Stimulated activated CD8-positive, alpha-beta memory T cell treated with anti-CD3 and anti-CD28 coated beads, Interleukin-7, amount 100 ng/mL, for 24 hours (primary cell): Measurements from ENCODE around the gene CLEC9A.

ENCODE experiments used
- DNase-seq: peaks from one replicate; pipeline ENCODE4 v3.0.0-alpha.2; 2020; ENCODE audit warnings: low read depth

The CLEC9A gene

DNA sequence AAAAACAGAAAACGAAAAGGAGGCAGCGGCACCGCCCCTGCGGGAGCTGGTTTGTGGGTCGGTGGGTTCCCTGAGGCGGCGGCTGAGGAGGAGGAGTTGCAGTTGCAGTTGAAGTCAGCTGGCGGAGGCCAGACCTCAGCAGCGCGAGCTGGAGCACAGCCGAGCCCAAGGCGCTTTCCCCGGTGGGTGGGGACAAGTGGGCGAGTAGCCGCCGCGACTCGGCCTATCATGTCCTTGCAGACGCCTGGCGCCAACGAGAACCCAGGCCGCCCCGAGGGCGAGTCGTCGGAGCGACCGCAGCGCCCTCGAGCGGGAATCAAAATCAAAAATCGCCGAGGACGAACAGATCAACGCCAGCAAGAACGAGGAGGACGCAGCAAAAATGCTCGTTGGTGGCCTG, 81.0 kb downstream of the CLEC9A start:
- DNase-seq, result no peak

DNA sequence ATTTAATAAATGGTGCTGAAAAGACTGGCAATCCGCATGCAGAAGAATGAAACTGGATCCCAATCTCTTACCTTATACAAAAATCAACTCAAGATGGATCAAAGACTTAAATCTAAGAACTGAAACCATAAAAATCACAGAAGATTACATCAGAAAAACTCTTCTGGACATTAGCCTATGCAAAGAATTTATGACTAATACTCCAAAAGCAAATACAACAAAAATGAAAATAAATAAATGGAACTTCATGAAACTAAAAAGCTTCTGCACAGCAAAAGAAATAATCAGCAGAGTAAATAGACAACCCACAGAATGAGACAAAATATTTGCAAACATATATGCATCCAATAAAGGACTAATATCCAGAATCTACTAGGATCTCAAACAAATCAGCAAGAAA, 82.6 kb downstream of the CLEC9A start:
- no peak for DNase-seq

DNA sequence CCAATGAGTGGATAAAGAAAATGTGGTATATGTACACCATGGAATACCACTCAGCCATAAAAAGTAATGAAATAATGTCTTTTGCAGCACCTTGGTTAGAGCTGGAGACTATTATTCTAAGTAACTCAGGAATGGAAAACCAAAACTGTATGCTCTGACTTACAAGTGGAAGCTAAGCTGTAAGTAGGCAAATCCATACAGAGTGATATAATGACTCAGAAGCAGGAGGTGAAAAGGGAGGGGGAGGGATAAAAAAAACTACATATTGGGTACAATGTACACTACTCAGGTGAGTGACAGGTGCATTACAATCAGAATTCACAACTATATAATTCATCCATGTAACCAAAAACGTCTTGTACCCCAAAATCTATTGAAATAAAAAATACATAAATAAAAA, 83.4 kb downstream of the CLEC9A start:
- DNase-seq, result no peak

DNA sequence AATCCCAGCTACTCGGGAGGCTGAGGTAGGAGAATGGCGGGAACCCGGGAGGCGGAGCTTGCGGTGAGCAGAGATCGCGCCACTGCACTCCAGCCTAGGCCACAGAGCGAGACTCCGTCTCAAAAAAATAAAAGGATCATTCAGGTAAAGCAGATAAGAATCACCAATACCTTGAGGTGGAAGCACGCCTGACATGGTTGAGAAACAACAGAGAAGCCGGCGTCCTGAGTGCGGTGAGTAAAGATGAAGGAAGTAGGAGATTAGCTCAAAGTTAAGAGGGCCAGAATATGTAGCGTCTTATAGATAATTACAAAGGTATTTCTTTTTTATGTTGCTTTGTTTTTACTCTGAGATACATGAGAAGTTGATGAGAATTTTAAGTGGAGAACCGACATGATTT, 84.8 kb downstream of the CLEC9A start:
- DNase-seq, result no peak
